LHCN-M2 (cell line): ENCODE results near the gene KRTAP10-9. TPM values are rescaled to one million over a fixed set of nuclear protein-coding genes. Genes with fewer than 3 reads are reported as not detected.
A peak's percentile ranks its signal among the peaks of the same experiment; 100 is the strongest.
"Not testable (repeated sequence)": the region's sequence is repeated elsewhere in the genome, so short reads cannot be mapped to it uniquely, and the experiment has no call there.

Experiments used
- DNase-seq: peaks from one replicate; pipeline ENCODE4 v3.0.0-alpha.2; 2012; ENCODE audit warnings: low read depth
- total RNA-seq: library from RNA; depleted of rRNA; stranded (reverse); fragments of >200 nt; gene quantifications from 2 replicates; pipeline ENCODE4 v1.2.3, GENCODE V29; 2014; rRNA removed

The KRTAP10-9 gene
- total RNA-seq, 1 experiment from 2014 or later, result not detected

DNA sequence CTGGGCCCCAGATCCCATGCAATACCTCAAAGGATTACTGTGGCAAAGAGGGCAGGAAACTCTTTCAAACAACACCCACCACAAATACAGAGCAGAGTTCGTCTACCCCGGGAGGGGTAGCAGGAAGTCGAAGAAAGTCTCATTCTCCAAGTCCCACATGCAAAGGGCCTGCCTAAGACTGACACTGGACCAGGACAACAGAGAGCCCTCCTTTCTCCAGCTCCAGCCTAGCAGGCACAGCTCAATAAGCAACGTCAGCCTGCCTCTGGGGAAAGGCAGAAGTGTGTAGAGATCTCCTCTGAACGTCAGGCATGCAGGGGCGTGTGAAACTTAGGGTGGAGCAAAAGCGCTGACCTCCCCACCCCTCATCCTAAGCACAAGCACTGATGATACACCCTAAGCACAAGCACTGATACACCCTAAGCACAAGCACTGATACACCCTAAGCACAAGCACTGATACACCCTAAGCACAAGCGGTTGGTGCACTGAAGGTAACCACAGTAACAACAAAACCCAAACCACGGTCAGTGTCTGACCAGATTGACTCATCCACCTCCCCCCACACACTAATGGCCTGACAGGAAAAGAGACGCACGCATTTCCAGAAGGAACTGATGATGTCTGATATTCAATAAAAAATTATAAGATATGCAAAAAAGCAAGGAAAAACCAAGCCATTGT is 32.2 kb downstream of the KRTAP10-9 start:
- DNase-seq, result no peak

DNA sequence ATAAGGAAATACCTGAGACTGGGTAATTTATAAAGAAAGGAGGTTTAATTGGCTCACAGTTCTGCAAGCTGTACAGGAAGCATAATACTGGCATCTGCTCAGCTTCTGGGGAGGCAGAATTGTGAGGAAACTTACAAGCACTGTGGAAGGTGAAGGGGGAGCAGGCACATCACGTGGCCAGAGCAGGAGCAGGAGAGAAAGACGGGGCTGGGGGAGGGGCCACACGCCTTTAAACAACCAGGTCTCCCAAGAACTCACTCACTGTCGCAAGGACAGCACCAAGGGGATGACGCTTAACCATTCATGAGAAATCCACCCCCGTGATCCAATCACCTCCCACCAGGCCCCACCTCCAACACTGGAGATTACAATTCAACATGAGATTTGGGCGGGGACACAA is 34.7 kb downstream of the KRTAP10-9 start:
- DNase-seq, result not testable (repeated sequence)

DNA sequence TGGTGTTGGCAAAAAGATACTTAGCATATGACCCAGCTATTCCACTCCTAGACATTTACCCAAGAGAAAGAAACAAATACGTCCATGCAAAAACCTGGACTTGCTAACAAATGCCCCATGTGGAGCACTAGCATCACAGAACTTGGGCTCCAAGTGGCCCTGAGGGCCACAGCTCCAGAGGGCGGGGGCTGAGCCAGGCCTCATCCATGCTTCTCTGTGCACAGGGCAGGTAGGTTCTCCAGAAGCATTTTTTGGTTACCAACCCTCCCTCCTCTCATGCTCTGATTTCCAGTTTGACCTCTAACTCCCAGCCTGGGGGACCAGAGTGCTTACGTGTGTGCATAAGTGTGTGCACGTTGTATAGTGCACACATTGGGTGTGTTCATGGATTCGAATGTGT is 37.8 kb downstream of the KRTAP10-9 start:
- DNase-seq, result no peak

DNA sequence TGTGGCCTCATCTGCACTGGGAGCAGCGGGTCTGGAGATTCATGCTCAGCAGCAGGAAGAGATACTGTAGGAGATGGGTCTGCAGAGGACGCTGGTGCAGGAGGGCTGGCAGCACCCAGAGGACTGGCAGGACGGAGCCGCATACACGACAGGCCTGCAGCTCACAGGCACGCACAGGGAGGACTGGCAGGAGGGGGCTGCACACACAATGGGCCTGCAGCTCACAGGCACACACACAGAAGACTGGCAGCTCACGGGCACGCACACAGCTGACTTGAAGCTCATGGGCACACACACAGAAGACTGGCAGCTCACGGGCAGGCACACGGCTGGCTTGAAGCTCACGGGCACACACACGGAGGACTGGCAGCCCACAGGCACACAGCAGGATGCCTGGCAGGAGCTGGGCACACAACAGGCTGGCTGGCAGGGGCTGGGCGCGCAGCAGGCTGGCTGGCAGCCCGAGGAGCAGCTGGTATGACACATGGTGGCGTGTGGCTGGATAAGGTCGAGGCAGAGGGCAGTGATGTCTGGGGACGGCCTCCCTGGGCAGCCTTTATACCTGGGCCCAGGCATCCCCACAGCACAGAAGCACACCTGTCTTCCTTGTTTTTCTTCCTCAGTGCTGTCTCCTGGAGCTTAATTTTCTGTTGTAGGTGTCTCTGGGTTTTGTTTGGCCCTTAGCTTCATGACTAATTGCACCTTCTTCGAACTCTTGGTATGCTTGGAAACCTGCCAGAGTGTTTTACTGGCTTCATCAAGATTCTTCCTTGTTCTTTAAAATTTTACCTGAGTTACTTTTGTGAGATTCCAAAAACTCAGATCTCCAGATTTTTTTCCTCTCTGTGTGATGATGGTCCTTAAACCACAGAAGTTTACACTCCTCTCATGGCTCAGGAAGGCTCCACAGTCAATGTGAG is 39.8 kb downstream of the KRTAP10-9 start, which contains the start of gene KRTAP12-2:
KRTAP12-2 (minus strand) TSS at position 527 of the 920 bp plus-strand sequence; CDS start at position 486, 41 bp downstream.
- DNase-seq, result peak; percentile 48

DNA sequence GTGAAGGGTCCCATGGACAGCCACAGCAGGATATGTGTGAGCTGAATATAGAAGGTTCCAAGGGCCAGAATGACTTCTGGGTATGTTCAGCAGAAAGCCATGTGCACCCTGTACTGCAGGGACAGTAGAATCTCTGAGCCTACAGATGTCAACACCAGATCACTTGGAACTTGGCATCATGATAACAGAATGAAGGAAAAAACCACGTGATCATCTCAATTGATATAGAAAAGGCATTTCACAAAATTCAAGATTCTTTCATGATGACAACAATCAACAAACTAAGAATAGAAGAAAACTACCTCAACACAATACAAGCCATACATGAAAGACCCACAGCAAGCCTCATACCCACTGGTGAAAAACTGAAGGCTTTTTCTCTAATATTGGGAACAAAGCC is 40.7 kb downstream of the KRTAP10-9 start:
- no peak for DNase-seq

DNA sequence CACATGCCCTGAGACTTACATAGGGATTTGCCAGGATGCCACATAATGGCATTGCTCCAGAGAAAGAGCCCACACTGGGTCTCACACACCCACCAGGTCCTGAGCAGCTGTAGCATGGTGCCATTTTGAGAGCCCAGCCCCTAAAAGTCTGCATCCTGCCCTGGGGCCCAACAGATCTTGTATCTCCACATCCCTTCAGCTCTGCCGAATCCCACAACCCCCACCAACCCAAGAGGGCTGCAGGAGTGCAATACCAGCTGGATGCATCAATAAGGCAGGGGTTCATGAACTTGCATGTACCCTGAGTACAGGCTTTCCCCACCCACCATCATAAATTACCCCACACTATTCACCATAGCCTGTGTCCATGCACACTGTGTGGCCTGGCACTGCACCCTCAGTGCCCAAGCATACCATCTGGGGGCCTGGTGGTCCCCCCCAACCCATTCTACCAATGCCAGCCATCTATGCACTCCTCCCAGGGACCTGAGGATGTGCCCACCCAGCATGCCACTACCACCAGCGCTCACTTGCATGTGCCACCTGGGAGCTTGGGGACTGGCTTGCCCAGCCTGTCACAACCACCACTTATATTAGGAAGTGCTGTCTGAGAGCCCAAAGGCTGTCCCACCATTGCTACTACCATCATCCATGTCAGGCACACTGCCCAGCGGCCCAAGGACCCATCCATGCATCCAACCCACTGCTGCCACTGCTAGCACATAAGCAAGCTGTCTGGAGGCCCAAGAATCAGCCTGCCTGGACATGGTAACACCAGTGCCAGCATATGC is 43.9 kb downstream of the KRTAP10-9 start:
- no peak for DNase-seq

DNA sequence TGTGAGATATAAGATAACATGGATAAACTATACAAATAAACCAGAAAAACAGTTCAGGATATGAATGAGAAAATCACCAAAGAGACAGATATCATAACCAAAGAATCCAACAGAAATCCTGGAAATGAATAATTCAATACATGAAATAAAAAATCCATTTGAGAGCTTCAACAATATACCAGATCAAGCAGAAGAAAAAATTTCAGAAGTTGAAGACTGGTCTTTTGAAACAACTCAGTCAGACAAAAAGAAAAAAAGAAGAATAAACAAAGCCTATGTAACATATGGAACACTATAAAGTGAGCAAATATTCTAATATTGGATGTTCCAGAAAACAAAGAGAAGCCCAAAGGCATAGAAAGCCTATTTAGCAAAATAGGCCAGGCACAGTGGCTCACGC is 45.0 kb downstream of the KRTAP10-9 start:
- no peak for DNase-seq

DNA sequence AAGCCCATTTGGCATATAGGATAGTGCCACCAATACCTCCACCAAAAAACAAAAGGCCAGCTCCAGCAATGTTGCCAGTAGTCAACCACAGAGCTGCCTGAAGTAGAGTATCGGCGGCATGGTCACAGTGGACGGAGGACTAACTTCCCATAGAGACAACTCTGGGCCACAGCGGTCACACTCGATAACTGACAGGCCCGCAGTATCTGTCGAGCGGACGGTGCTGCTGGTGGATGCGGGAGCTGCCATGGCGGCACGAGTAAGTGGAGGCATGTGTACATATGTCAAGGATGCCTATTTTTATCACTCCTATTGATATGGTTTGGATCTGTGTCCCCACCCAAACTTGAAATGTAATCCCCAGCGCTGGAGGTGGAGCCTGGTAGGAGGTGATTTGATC is 51.0 kb downstream of the KRTAP10-9 start:
- no peak for DNase-seq

Other genes starting within 250 kb of the KRTAP10-9 start
- not detected in 2 replicates for gene LRRC3, start 171.6 kb upstream of the KRTAP10-9 start, total RNA-seq
- gene KRTAP10-1, start 86.9 kb upstream of the KRTAP10-9 start, total RNA-seq, result not detected in 2 replicates
- gene KRTAP10-2, start 75.6 kb upstream of the KRTAP10-9 start, total RNA-seq, result not detected in 2 replicates
- gene KRTAP10-3, start 68.3 kb upstream of the KRTAP10-9 start, total RNA-seq, result not detected in 2 replicates
- gene KRTAP10-4, start 53.4 kb upstream of the KRTAP10-9 start, total RNA-seq, result not detected in 2 replicates
- not detected in 2 replicates for gene KRTAP10-5, start 46.5 kb upstream of the KRTAP10-9 start, total RNA-seq
- not detected in 2 replicates for gene KRTAP10-6, start 34.6 kb upstream of the KRTAP10-9 start, total RNA-seq
- not detected in 2 replicates for gene KRTAP10-7, start 26.5 kb upstream of the KRTAP10-9 start, total RNA-seq
- not detected in 2 replicates for gene KRTAP10-8, start 15.0 kb upstream of the KRTAP10-9 start, total RNA-seq
- not detected in 2 replicates for gene KRTAP10-10, start 10.3 kb downstream of the KRTAP10-9 start, total RNA-seq
- not detected in 2 replicates for gene KRTAP10-11, start 19.3 kb downstream of the KRTAP10-9 start, total RNA-seq
- not detected in 2 replicates for gene KRTAP12-4, start 27.6 kb downstream of the KRTAP10-9 start, total RNA-seq
- not detected in 2 replicates for gene KRTAP12-3, start 30.8 kb downstream of the KRTAP10-9 start, total RNA-seq
- not detected in 2 replicates for gene KRTAP12-2, start 39.8 kb downstream of the KRTAP10-9 start, total RNA-seq
- not detected in 2 replicates for gene KRTAP12-1, start 55.1 kb downstream of the KRTAP10-9 start, total RNA-seq
- not detected in 2 replicates for gene KRTAP10-12, start 70.1 kb downstream of the KRTAP10-9 start, total RNA-seq
- not detected in 2 replicates for gene TSPEAR, start 84.5 kb downstream of the KRTAP10-9 start, total RNA-seq
- gene UBE2G2, start 174.7 kb downstream of the KRTAP10-9 start, total RNA-seq, result 54.5 and 55.5 TPM in 2 replicates
- gene SUMO3, start 191.0 kb downstream of the KRTAP10-9 start, total RNA-seq, result 125 and 129 TPM in 2 replicates
- gene PTTG1IP, start 246.6 kb downstream of the KRTAP10-9 start, total RNA-seq, result 496 and 531 TPM in 2 replicates